NCI-H2081 (cell line): ENCODE measurements around the gene ITGA6.

Experiments
- DNase-seq, 2 experiments: peaks; one replicate each; lab custom pipeline; 2025; lab: John Stamatoyannopoulos, UW

The ITGA6 gene

DNA sequence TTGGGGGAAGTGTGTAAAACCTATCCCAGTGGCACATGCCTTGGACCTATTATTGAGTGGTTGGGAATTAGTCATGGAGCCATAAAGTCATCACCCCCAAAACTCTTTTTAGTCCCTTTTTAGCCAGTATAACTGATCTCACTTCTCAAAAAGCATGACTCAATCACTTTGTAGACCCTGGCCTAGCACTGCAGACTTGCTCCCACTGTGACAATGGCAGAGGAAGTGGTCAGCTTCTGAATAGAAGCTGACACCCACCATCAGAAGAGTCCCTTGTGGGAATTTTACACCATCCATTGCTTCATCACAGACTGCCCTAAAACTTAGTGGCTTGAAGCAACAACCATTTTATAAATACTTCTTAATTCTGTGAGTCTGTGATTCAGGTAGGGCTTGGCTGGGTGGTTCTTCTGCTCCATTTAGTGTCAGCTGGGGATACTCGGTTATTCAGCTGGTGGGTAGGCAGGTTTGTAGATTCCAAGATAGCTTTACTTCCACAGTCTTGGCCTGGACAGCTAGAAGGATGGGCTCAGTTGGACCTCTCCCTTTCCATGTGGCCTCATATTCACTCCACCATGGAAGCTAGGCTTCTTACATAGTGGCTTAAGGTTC, 10.8 kb upstream of the ITGA6 start:
- no peak for DNase-seq

DNA sequence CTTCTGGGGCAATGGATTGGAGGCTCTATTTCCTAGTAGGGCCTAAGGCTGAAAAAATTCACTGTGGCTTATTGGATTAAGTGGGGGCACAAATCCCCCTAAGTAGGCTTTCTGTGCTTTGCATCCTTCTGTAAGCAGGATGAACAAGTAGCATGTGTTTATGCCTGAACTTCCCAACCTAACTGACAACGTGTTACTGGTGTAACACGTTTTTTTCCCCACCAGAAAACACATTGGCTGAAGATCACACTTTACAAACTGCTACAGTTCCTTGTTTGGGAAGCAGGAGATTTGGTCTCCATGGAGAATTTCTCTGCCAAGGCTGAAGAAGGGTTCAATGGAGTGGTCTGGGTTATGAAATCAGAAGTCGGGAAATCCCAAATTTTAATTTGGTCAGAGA, 7.2 kb upstream of the ITGA6 start:
- DNase-seq = no peak

- no peak for DNase-seq
Measured at GRCh38 chr2:172423160-172423559, 4.2 kb upstream of the ITGA6 start.

DNA sequence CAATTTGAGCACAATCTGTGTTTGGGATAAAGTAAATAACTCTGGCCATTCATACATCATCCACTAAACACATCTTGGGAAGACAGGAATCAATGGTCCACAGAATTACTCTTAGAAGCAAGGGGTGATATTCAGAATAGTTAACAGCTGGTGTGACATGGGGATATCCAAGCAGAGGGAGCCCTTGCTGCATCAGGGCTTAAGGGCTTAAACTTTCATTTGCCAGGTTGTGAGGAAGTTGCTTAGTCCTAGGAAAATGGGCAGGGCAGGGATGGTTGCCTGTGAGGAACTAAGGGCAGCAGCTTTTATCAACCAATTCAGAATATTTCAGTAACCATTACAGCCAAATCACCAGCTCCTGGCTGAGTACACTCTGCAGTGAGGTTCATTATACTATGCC, 2.0 kb upstream of the ITGA6 start:
- DNase-seq = no peak

DNA sequence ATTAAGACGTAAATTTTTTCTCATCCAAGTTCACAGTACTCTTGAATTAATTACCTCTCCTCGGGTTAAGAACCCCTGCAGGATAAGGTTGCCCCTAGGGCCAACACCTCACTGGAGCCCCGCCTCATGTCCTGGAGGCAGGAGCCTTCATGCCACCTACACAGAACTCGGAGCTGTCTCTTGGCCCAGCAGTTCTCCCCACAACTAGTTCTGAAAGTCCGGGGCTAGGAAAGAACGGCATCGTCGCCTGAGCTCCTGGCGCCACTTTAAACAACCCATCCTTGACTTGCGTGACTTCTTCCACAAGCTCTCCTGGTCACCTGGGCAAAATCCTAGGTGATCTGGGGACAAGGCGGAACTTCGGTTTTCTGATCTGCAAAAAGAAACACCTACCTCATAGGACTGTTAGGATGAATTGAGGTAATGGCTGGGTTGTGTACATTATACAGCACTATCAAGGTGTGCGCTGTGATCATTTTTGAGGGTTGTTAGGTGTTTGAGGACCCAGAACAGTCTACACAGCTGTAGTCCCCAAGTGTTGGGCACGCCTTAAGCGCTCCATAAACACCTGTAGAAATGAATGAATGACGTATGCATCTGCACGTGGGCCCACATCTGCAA, 641 bp upstream of the ITGA6 start:
- DNase-seq = no peak

GRCh38 chr2:172427990-172428831, 825 bp downstream of the ITGA6 start:
- DNase-seq = peak; percentile 31 to 45

- DNase-seq = no peak
Measured at GRCh38 chr2:172428832-172429210, 1.4 kb downstream of the ITGA6 start.

- DNase-seq = no peak
Measured at GRCh38 chr2:172429301-172429968, 2.0 kb downstream of the ITGA6 start.

- DNase-seq = no peak
Measured at GRCh38 chr2:172430027-172430426, 2.6 kb downstream of the ITGA6 start.

DNA sequence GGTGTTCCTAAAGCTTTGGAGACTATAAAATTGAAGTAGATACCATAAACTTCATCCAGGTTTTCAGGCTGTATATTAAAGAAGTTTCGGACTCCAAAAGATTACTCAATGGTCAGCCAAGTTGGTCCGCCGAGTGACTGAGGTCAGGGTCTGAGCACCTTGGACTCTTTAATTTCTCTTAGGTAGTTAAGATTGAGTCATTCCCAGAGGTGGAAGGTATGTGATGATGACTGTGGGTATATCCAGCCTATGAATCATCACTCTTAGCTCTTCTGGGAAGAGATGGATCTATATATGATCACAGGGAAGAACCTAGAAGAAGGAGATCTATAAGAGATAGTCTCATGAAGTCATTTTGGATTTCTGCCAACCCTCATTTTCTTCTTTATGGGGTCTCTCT, 3.3 kb downstream of the ITGA6 start:
- DNase-seq = no peak

- DNase-seq = no peak
Measured at GRCh38 chr2:172431463-172431862, 4.1 kb downstream of the ITGA6 start.

GRCh38 chr2:172431993-172432392, 4.6 kb downstream of the ITGA6 start:
- DNase-seq = no peak

- no peak for DNase-seq
Measured at GRCh38 chr2:172433144-172433543, 5.8 kb downstream of the ITGA6 start.

DNA sequence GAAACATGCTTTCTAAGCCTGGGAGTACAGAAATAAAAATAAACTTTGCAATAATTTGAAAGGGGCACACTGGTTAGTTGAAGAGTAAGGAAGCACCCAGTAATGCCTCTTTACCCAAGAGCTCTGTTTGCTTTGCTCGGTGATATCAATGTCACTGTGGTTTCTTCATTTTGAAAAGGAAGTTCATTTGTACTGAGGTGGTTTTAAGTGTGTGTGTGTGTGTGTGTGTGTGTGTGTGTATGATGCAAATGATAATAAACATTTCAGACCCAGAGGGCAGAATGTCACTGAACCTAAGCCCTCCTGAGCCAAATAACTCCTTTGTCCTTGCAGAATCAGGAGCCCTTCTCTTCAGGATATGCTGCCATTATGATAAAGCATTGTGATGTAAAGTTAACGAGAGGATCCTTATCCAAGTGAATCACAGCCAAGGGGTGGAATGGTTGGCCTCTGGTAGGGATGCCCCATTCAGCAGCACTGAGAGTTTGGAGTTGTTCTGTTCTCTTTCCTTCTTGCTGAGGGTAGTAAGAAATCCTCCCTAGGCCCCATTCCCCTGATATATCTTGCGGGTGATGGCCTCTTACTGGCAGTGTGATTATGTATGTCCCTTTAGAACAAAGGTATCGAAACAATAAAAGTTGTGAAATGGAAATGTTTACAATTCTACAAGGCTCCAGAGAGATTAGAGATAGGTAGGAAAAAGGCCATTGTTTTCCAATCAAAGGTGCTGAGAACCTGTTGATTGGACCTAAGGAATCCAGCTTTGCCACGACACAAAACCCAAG, 7.6 kb downstream of the ITGA6 start:
- DNase-seq = no peak

GRCh38 chr2:172435606-172435911, 8.2 kb downstream of the ITGA6 start:
- DNase-seq = no peak

DNA sequence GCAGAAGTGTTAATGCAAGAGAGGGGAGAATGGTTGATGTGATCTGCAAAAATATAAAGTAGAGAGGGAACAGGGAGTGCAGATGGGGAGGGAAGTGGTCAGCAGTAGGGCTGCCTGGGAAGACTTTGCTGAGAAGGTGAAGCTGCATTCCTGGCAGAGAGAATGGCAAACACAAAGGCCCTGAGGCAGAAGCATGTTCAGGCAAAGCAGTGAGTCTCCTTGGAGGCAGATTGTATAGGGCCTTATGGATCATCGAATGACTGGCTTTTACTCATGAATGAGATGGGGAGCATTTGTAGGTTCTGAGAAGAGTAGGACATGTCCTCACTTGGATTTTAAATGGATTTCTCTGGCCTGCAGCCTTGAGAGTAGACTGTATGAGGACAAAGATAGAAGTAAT, 9.5 kb downstream of the ITGA6 start:
- DNase-seq = no peak

GRCh38 chr2:172437419-172438341, 10.3 kb downstream of the ITGA6 start:
- no peak for DNase-seq

DNA sequence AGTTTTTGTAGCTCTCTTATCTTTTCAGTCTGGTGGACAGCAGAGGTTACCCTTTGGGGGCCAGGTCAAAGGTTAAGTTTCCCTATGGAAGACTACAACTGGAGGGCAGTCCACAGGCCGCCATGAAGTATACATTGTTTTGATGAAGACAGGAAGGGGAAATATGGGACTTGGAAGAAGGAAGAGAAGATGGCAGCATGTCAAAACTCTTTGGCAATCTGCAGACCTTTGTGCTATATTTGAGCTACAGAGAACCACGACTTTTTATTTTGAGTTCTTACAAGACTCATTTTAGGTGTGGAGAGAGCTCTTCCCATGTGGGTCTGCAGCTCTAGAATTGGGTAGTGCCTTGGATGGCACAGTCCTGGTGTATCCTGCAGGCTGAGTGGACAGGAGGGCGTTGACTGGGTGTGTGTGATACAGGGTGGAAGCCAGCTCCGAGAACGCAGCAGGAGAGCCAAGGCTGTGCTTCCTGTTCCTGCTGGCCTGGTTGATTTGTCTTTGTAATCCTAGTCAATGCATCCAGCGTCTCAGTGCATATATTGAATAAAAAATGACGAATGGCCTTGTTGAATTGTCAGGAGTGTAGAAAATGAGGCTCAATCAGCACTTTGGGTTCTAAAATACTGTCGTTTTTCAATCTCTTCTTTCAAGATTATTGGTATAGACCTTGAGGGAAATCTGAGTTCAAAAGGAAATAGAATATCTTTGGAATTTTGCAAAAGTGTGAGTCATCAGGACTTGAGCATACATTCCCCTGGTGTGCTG, 11.5 kb downstream of the ITGA6 start:
- peak in 1 of 2 experiments; percentile 10 for DNase-seq

GRCh38 chr2:172439509-172439860, 12.1 kb downstream of the ITGA6 start:
- no peak for DNase-seq

- DNase-seq = no peak
Measured at GRCh38 chr2:172439911-172440310, 12.5 kb downstream of the ITGA6 start.
